HG03558 (cell line): ENCODE results near the gene RASSF4.

Source experiments
- ATAC-seq: cut with Tn5 transposase; IDR thresholded peaks from one replicate; pipeline ENCODE4 v1.9.1; 2021; ENCODE audit warnings: moderate number of reproducible peaks; ENCODE audit not compliant: unreplicated experiment; ENCODE audit errors: extremely low read depth

RASSF4 gene

GRCh38 chr10:44959247-44960087 lies at the start of gene RASSF4:
TSS of gene RASSF4 (plus strand) at chr10:44959802. CDS start at chr10:44970203, 10,401 bp downstream.
- peak; percentile 87 for ATAC-seq

- no peak for ATAC-seq
Measured at GRCh38 chr10:44909910-44910309, 49.7 kb upstream of the RASSF4 start.

- no peak for ATAC-seq
Measured at GRCh38 chr10:44910602-44911001, 49.0 kb upstream of the RASSF4 start.

GRCh38 chr10:44911081-44911540 lies 48.5 kb upstream of the RASSF4 start, which contains the start of gene TMEM72:
TSS of gene TMEM72 (plus strand) at chr10:44911337. CDS start at chr10:44911513, 176 bp downstream.
- no peak for ATAC-seq

GRCh38 chr10:44911951-44912350 lies 47.7 kb upstream of the RASSF4 start:
- no peak for ATAC-seq

GRCh38 chr10:44913350-44914081 lies 46.1 kb upstream of the RASSF4 start:
- ATAC-seq = no peak

GRCh38 chr10:44914891-44915290 lies 44.7 kb upstream of the RASSF4 start:
- no peak for ATAC-seq

- ATAC-seq = no peak
Measured at GRCh38 chr10:44916429-44916828, 43.2 kb upstream of the RASSF4 start.

GRCh38 chr10:44917848-44918247 lies 41.8 kb upstream of the RASSF4 start:
- ATAC-seq = no peak

- ATAC-seq = no peak
Measured at GRCh38 chr10:44920252-44920651, 39.4 kb upstream of the RASSF4 start.

GRCh38 chr10:44921061-44921460 lies 38.5 kb upstream of the RASSF4 start:
- no peak for ATAC-seq

GRCh38 chr10:44921506-44921905 lies 38.1 kb upstream of the RASSF4 start:
- ATAC-seq = no peak

GRCh38 chr10:44922021-44922420 lies 37.6 kb upstream of the RASSF4 start:
- no peak for ATAC-seq

GRCh38 chr10:44922796-44923545 lies 36.6 kb upstream of the RASSF4 start:
- no peak for ATAC-seq

- no peak for ATAC-seq
Measured at GRCh38 chr10:44923611-44924010, 36.0 kb upstream of the RASSF4 start.

- no peak for ATAC-seq
Measured at GRCh38 chr10:44924261-44925040, 35.2 kb upstream of the RASSF4 start.

GRCh38 chr10:44925224-44925623 lies 34.4 kb upstream of the RASSF4 start:
- no peak for ATAC-seq

- no peak for ATAC-seq
Measured at GRCh38 chr10:44925811-44926750, 33.5 kb upstream of the RASSF4 start.
